ENCODE results near the gene LHFPL4.
"Not testable (repeated sequence)": the region's sequence is repeated elsewhere in the genome, so short reads cannot be mapped to it uniquely, and the experiment has no call there.

Gene LHFPL4

DNA sequence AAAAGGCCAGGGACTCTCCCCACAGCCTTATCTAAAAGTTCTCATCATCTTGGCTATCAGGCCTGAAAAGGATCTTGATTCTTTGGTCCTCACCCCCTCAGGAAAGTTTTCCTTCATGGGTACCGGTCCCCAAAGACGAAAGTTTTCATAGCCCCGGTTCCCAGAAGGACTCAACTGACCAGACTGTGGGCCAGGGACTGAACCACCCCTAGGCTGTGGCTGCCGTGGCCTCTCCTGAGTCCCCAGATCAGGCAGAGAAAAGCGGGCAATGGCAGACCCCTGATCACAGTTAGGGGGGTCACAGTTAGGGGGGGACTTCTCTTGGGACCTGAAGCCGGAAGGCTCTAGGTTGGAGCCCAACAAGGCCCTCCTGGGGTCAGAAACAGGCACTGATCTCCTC lies 54.8 kb downstream of the LHFPL4 start:
- no peak overlapping the region for H3K4me3 ChIP-seq (ENCODE audit: control insufficient read depth, low read depth, low read length)
- TF ChIP-seq, protein P1, sequence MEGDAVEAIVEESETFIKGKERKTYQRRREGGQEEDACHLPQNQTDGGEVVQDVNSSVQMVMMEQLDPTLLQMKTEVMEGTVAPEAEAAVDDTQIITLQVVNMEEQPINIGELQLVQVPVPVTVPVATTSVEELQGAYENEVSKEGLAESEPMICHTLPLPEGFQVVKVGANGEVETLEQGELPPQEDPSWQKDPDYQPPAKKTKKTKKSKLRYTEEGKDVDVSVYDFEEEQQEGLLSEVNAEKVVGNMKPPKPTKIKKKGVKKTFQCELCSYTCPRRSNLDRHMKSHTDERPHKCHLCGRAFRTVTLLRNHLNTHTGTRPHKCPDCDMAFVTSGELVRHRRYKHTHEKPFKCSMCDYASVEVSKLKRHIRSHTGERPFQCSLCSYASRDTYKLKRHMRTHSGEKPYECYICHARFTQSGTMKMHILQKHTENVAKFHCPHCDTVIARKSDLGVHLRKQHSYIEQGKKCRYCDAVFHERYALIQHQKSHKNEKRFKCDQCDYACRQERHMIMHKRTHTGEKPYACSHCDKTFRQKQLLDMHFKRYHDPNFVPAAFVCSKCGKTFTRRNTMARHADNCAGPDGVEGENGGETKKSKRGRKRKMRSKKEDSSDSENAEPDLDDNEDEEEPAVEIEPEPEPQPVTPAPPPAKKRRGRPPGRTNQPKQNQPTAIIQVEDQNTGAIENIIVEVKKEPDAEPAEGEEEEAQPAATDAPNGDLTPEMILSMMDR (IDR thresholded peaks at IDR 0.05; ENCODE audit: control insufficient read depth, insufficient read depth, low read depth, low read length, missing control alignments): no peak
- no peak for DNase-seq (ENCODE audit: low read depth)

DNA sequence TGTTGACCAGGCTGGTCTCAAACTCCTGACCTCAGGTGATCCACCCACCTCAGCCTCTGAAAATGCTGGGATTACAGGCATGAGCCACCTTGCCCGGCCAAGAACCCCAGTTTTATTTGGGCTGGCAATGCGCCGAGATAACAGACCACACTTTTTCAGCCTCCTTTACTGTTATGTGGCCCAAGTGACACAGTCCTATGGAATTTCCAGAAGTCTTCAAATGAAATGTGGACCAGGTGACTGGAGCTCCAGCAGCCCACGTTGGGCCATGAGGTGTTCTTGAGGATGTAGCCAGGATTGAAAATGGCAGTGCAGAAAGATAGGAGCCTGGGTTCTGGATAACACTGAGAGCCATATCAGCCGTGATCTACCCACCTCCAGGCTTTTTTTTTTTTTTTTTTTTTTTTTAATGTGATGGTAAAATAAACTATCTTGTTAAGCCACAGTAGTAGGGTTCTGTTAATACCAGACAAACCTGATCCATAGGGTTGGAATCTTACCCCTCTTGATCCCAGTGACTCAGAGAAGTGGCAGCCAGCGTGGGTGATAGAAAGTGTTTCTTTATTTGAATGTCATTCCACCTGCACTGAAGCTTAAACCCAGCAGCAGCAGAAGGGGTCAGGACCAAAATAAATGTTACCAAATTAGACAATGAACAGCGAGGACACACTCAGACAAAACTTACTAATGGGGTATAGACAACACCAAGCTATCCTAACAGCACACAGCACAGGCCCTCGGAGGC lies 55.6 kb downstream of the LHFPL4 start:
- no peak overlapping the region for H3K4me3 ChIP-seq (ENCODE audit: control insufficient read depth, low read depth, low read length)
- DNase-seq (ENCODE audit: low read depth): no peak
- TF ChIP-seq, protein P1 (IDR thresholded peaks at IDR 0.05; ENCODE audit: control insufficient read depth, insufficient read depth, low read depth, low read length, missing control alignments): no peak

- TF ChIP-seq, protein P1 (IDR thresholded peaks at IDR 0.05; ENCODE audit: control insufficient read depth, insufficient read depth, low read depth, low read length, missing control alignments): no peak
- no peak overlapping the region for H3K4me3 ChIP-seq (ENCODE audit: control insufficient read depth, low read depth, low read length)
- DNase-seq (ENCODE audit: low read depth): no peak
Observed at GRCh38 chr3:9496893-9497292, 56.7 kb downstream of the LHFPL4 start.

DNA sequence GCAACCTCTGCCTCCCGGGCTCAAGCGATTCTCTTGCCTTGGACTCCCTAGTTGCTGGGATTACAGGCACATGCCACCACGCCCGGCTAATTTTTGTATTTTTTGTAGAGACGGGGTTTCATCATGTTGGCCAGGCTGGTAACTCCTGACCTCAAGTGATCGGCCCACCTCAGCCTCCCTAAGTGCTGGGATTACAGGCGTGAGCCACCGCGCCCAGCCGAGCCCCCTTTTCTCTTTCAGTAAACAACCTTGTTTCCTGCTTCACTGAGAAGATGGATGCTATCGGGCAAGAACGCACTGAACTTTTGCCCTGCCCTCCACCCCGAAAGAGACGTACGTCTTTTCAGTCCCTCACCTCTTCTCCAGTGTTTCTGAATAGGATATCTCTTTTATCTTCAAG lies 59.6 kb downstream of the LHFPL4 start:
- not testable (repeated sequence) for DNase-seq (ENCODE audit: low read depth)

GRCh38 chr3:9491506-9491905 lies 62.1 kb downstream of the LHFPL4 start:
- H3K4me3 ChIP-seq (ENCODE audit: control insufficient read depth, low read depth, low read length): no peak overlapping the region
- no peak for DNase-seq (ENCODE audit: low read depth)
- TF ChIP-seq, protein P1 (IDR thresholded peaks at IDR 0.05; ENCODE audit: control insufficient read depth, insufficient read depth, low read depth, low read length, missing control alignments): no peak

More for the DNA sequence above, 59.6 kb downstream of the LHFPL4 start:
- H3K4me3 ChIP-seq (ENCODE audit: control insufficient read depth, low read depth, low read length): not testable (repeated sequence)

GRCh38 chr3:9485248-9485647 lies 68.4 kb downstream of the LHFPL4 start:
- DNase-seq (ENCODE audit: low read depth): no peak
- H3K4me3 ChIP-seq (ENCODE audit: control insufficient read depth, low read depth, low read length): no peak overlapping the region
- TF ChIP-seq, protein P1 (IDR thresholded peaks at IDR 0.05; ENCODE audit: control insufficient read depth, insufficient read depth, low read depth, low read length, missing control alignments): no peak

DNA sequence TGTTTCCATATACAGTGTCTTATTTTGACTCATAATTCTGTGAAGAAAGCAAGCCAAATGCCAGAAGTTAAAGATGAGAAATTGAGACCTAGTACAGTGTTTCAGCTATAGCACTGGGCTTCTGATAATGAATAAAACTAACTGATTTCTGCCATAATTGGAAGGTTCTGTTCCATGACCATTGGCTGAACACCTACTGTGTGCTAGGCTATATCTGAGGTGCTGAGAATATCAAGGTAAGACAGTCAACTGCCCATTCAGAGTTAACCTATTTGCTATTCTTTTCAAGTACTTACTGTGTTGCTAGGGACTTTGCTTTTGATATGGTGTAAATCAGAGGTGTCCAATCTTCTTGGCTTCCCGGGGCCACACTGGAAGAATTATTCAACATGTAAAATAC lies 73.4 kb downstream of the LHFPL4 start:
- TF ChIP-seq, protein P1 (IDR thresholded peaks at IDR 0.05; ENCODE audit: control insufficient read depth, insufficient read depth, low read depth, low read length, missing control alignments): no peak
- no peak for DNase-seq (ENCODE audit: low read depth)
- H3K4me3 ChIP-seq (ENCODE audit: control insufficient read depth, low read depth, low read length): no peak overlapping the region
